NCI-H2171 (cell line): Measurements from ENCODE around the gene INPP1.
"Not testable (repeated sequence)": the region's sequence is repeated elsewhere in the genome, so short reads cannot be mapped to it uniquely, and the experiment has no call there.

ENCODE experiments used
- DNase-seq: peaks from one replicate; lab custom pipeline; 2025; lab: John Stamatoyannopoulos, UW

Gene INPP1

GRCh38 chr2:190334479-190335224 is 8.7 kb upstream of the INPP1 start:
- no peak for DNase-seq

GRCh38 chr2:190335225-190335559 is 8.2 kb upstream of the INPP1 start:
- no peak for DNase-seq

GRCh38 chr2:190335584-190335983 is 7.8 kb upstream of the INPP1 start:
- not testable (repeated sequence) for DNase-seq

GRCh38 chr2:190336420-190336819 is 7.0 kb upstream of the INPP1 start:
- no peak for DNase-seq

GRCh38 chr2:190338453-190338852 is 4.9 kb upstream of the INPP1 start:
- no peak for DNase-seq

GRCh38 chr2:190339394-190339793 is 4.0 kb upstream of the INPP1 start:
- no peak for DNase-seq

- no peak for DNase-seq
Measured at GRCh38 chr2:190340369-190340768, 3.0 kb upstream of the INPP1 start.

GRCh38 chr2:190342611-190343010 is 778 bp upstream of the INPP1 start:
- DNase-seq = no peak

- no peak for DNase-seq
Measured at GRCh38 chr2:190343089-190343535, 277 bp upstream of the INPP1 start.

GRCh38 chr2:190344276-190344827 is 963 bp downstream of the INPP1 start:
- no peak for DNase-seq

GRCh38 chr2:190350371-190350770 is 7.0 kb downstream of the INPP1 start:
- DNase-seq = no peak

- DNase-seq = no peak
Measured at GRCh38 chr2:190351955-190352354, 8.6 kb downstream of the INPP1 start.

GRCh38 chr2:190352668-190353536 is 9.5 kb downstream of the INPP1 start:
- DNase-seq = no peak

- no peak for DNase-seq
Measured at GRCh38 chr2:190353537-190353899, 10.1 kb downstream of the INPP1 start.

- no peak for DNase-seq
Measured at GRCh38 chr2:190354003-190354690, 10.8 kb downstream of the INPP1 start.

GRCh38 chr2:190355968-190356644 is 12.7 kb downstream of the INPP1 start:
- DNase-seq = no peak

- DNase-seq = no peak
Measured at GRCh38 chr2:190357600-190357999, 14.2 kb downstream of the INPP1 start.

- not testable (repeated sequence) for DNase-seq
Measured at GRCh38 chr2:190358655-190359448, 15.5 kb downstream of the INPP1 start.

GRCh38 chr2:190360561-190360960 is 17.2 kb downstream of the INPP1 start:
- no peak for DNase-seq

GRCh38 chr2:190360965-190361364 is 17.6 kb downstream of the INPP1 start:
- DNase-seq = no peak

GRCh38 chr2:190361572-190361971 is 18.2 kb downstream of the INPP1 start:
- DNase-seq = no peak
